LNCaP clone FGC (cell line): ENCODE data around the gene UNC13C.

ENCODE experiments used
- DNase-seq: peaks from one replicate; pipeline ENCODE4 v3.0.0-alpha.2; 2011; ENCODE audit warnings: low read depth
- H3K4me3 ChIP-seq: 2 replicates; pipeline ENCODE4 v1.5.1; 2011; ENCODE audit warnings: mild to moderate bottlenecking, low read depth, low read length, control low read depth
- TF ChIP-seq, protein P1 (sequence below): IDR thresholded peaks from 2 replicates; pipeline ENCODE4 v1.5.1; 2012; ENCODE audit warnings: mild to moderate bottlenecking; ENCODE audit not compliant: control insufficient read depth, insufficient read depth; ENCODE audit errors: extremely low read depth

The UNC13C gene

DNA sequence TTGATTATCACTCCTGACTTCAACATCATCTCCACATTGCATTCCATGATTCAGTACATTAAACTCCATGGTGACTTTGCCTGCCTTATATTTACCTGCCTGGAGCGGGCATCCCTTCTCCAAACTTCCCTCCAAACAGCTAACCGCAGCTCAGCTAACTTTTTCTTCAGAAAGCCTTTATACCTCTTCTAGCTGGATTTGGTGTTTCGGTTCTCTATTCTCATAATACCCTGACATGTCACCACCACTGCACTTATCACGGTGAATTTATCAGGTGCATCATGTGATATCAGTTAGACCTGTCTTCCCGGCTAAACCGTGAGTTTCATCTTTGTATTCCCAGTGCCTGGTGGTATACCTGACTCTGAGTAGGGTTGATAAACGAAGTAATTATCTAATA, 367.6 kb downstream of the UNC13C start:
- H3K4me3 ChIP-seq = no peak overlapping the region
- TF ChIP-seq, protein P1, sequence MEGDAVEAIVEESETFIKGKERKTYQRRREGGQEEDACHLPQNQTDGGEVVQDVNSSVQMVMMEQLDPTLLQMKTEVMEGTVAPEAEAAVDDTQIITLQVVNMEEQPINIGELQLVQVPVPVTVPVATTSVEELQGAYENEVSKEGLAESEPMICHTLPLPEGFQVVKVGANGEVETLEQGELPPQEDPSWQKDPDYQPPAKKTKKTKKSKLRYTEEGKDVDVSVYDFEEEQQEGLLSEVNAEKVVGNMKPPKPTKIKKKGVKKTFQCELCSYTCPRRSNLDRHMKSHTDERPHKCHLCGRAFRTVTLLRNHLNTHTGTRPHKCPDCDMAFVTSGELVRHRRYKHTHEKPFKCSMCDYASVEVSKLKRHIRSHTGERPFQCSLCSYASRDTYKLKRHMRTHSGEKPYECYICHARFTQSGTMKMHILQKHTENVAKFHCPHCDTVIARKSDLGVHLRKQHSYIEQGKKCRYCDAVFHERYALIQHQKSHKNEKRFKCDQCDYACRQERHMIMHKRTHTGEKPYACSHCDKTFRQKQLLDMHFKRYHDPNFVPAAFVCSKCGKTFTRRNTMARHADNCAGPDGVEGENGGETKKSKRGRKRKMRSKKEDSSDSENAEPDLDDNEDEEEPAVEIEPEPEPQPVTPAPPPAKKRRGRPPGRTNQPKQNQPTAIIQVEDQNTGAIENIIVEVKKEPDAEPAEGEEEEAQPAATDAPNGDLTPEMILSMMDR = no peak
- DNase-seq = no peak

DNA sequence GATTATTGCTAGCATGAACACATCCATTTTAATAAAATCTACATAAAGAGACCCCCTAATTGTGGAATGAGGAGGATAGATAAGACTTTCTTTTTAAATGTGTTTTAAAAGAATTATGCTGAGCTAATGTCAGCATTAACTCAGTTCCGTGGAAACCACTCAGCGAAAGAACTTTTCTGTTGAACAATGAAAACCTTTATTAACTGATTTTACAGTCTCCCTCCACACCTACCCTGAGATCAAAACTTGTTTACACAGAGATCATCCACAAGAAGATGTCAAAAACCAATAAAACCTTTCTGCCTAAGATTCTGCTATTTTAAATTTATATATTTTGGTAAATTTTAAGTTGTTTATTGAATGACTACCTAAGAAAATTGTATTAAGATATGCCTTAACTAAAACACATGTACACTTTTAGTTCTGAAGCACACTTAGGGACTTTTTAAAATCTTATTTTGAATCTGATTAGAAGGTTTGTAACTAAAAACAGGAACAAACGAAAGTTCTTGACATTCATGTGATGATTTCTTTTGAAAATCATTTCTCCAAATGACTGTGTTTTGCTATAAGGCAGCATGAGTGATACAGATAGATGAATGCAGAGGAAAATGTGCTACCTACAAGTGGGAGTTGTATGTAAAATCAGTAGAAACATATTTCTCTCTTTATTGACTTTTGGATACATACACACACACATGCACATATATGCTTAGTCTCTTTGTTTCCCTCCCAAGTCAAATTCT, 369.0 kb downstream of the UNC13C start:
- no peak for DNase-seq
- TF ChIP-seq, protein P1 = no peak
- H3K4me3 ChIP-seq = no peak overlapping the region

DNA sequence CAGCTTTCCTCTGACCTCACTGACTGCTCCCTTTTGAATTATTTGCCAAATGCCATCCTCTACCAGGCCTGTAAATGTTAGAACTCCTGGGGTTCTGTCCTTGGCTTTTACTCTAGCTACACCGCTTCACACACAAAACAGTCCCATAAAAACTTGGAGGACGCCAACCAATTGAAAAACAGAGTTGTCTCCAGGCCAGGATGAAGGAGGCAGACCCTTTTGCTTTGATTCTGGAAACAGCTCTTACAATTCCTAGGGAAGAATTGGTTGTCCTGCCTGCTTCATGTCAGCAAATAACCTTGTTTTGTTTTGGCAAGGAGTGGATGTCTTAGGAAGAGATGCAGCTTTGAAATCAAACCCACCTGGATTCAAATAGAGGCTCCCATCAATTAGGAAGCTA, 375.5 kb downstream of the UNC13C start:
- DNase-seq = no peak
- TF ChIP-seq, protein P1 = no peak
- H3K4me3 ChIP-seq = no peak overlapping the region

DNA sequence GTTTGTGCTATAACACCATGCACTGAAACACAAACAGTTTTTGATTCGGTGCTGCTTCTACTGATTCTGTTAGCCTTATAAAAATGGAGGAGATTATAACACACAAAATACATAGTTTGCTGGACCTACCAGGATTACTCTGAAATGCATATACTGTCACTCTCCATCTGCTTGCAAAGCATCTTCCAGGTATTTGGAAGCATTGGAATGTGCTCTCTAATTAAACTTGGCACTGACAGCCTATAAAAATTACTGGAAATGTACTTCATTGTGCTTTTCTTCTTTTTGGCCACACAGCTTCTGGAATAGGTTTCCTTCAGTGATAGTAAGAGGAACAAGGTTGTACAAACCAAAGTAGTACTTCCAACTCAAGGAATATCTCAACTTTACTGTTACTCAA, 376.1 kb downstream of the UNC13C start:
- DNase-seq = no peak
- H3K4me3 ChIP-seq = no peak overlapping the region
- TF ChIP-seq, protein P1 = no peak

DNA sequence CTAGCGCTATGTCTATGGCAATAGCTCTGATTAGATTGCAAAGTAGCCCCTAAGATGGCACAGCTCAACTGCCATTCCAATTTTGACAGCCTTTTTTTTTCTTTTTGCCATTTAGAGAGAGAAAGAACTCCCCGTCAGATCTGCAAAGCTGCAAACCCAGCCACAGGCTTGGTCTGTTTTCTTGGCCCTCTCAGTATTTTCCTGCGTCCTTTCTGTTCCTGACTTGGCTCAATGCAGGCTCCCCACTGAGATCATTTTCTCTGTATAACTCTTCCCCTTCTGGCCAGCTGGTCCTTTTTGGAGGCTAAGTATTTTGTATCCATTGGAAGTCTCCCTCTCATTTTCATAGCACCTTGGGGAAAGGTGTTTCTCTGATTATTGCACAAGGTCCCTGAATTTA, 386.7 kb downstream of the UNC13C start:
- DNase-seq = no peak
- no peak overlapping the region for H3K4me3 ChIP-seq
- TF ChIP-seq, protein P1 = no peak

DNA sequence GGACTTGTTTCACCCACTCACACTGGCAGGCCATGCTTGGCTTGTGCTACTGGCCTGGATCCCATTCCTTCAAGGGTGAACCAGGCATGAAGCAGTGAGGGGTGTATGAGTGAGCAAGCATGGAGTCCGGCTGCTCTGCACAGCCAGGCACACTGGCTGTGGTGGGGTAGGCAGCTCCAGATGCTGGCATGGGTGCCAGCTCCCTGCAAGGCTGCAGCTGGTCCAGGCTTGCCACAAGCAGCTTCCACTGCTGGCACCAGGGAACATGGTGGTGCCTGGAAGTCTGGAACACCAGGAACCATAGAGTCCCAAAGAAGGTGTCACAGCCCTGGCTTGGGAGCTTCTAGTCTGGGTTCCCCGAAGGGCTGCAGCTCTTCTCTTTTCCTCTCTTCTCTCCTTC, 395.1 kb downstream of the UNC13C start:
- TF ChIP-seq, protein P1 = no peak
- no peak overlapping the region for H3K4me3 ChIP-seq
- no peak for DNase-seq
